B cell (primary cell): Measurements from ENCODE around the gene SFT2D2. TPM values are rescaled to one million over a fixed set of nuclear protein-coding genes. Genes with fewer than 3 reads are reported as not detected.

ENCODE experiments used
- ATAC-seq: fragments of 200-7000 bp; cut with Tn5 transposase; one replicate; pipeline ENCODE4 v1.10.0; 2021; ENCODE audit warnings: low read depth, mild to moderate bottlenecking, moderate number of reproducible peaks, moderate library complexity
- CTCF ChIA-PET: fragments of 350-600 bp; sonication (Branson Sonifier 250); formaldehyde crosslinking; loops from one replicate; lab custom pipeline; 2021; ENCODE audit warnings: antibody characterized with exemption, inconsistent platforms; lab: Charles Lee
- POLR2A ChIA-PET: fragments of 350-600 bp; sonication (Branson Sonifier 250); formaldehyde crosslinking; loops from one replicate; lab custom pipeline; 2021; ENCODE audit warnings: antibody characterized with exemption; lab: Charles Lee
- DNase-seq: peaks from one replicate; pipeline ENCODE4 v3.0.0; 2013
- H2AFZ ChIP-seq: 2 replicates; pipeline ENCODE4 v1.6.1; 2012; ENCODE audit warnings: mild to moderate bottlenecking, low read depth, low read length; ENCODE audit not compliant: insufficient read depth, poor library complexity, severe bottlenecking
- H3K27ac ChIP-seq, 2 donors: 1 replicate in 1 of 2; 2 replicates in 1 of 2; pipeline ENCODE4 v1.5.1; 2012 to 2013; ENCODE audit warnings: low read length in 2 of 2, mild to moderate bottlenecking in 2 of 2, moderate library complexity in 1 of 2
- H3K27me3 ChIP-seq, 4 experiments: fragments of 200-600 bp in 1 of 4; sonication (generic) in 1 of 4; replicated peaks in 1 of 4; 1 replicate in 2 of 4; 2 replicates in 2 of 4; pipeline versions ENCODE4 v1.6.1 to v1.7.0; 2013 to 2016; ENCODE audit warnings: low read length in 3 of 4, mild to moderate bottlenecking in 2 of 4, mixed read lengths in 1 of 4, moderate library complexity in 1 of 4; ENCODE audit not compliant: insufficient read depth in 4 of 4, control insufficient read depth in 3 of 4; ENCODE audit errors: control extremely low read depth in 1 of 4
- H3K36me3 ChIP-seq, 2 experiments: replicated peaks in 1 of 2; 1 replicate in 1 of 2; 2 replicates in 1 of 2; pipeline versions ENCODE4 v1.6.1 to v1.7.1; 2013; ENCODE audit warnings: low read length in 1 of 2; ENCODE audit not compliant: insufficient read depth in 2 of 2, control insufficient read depth in 1 of 2; ENCODE audit errors: control extremely low read depth in 1 of 2, extremely low read depth in 1 of 2
- H3K4me1 ChIP-seq, 2 donors: fragments of 200-600 bp in 1 of 2; sonication (generic) in 1 of 2; 1 replicate in 1 of 2; 2 replicates in 1 of 2; pipeline versions ENCODE4 v1.5.1 to v1.6.1; 2013 to 2017; ENCODE audit warnings: low read length in 2 of 2; ENCODE audit not compliant: control insufficient read depth in 2 of 2, insufficient read depth in 2 of 2
- H3K4me2 ChIP-seq: replicated peaks from 2 replicates; pipeline ENCODE3; 2012; ENCODE audit warnings: mild to moderate bottlenecking, low read depth, low read length; ENCODE audit not compliant: poor library complexity, severe bottlenecking
- H3K4me3 ChIP-seq, 5 experiments: fragments of 200-600 bp in 1 of 5; sonication (generic) in 1 of 5; 1 replicate in 3 of 5; 2 replicates in 2 of 5; pipeline versions ENCODE4 v1.5.1 to v1.7.0; 2011 to 2016; ENCODE audit warnings: low read length in 4 of 5, mild to moderate bottlenecking in 4 of 5, low read depth in 2 of 5, control low read depth in 1 of 5, moderate library complexity in 1 of 5; ENCODE audit not compliant: insufficient read depth in 1 of 5; ENCODE audit errors: control extremely low read depth in 1 of 5, extremely low read depth in 1 of 5
- H3K79me2 ChIP-seq: fragments of 200-600 bp; sonication (generic); one replicate; pipeline ENCODE4 v1.6.0; 2016; ENCODE audit warnings: low read length; ENCODE audit not compliant: control insufficient read depth, insufficient read depth
- H3K9ac ChIP-seq: fragments of 200-600 bp; sonication (generic); 2 replicates; pipeline ENCODE4 v1.6.1; 2017; ENCODE audit warnings: mild to moderate bottlenecking, low read length, moderate library complexity
- H3K9me3 ChIP-seq, 3 donors: one replicate each; pipeline versions ENCODE4 v1.6.1 to v1.7.1; 2013; ENCODE audit warnings: low read length in 2 of 3; ENCODE audit not compliant: control insufficient read depth in 2 of 3, insufficient read depth in 1 of 3; ENCODE audit errors: control extremely low read depth in 1 of 3
- H4K20me1 ChIP-seq: 2 replicates; pipeline ENCODE4 v1.6.0; 2012; ENCODE audit warnings: mild to moderate bottlenecking, low read length; ENCODE audit not compliant: insufficient read depth, control insufficient read depth, poor library complexity, severe bottlenecking
- H3K27ac Mint-ChIP-seq: one replicate; pipeline ENCODE4 v1.8.0; 2021; ENCODE audit warnings: mixed read lengths
- H3K27me3 Mint-ChIP-seq: one replicate; pipeline ENCODE4 v1.8.0; 2021; ENCODE audit warnings: mixed read lengths
- H3K4me1 Mint-ChIP-seq: one replicate; pipeline ENCODE4 v1.8.0; 2021; ENCODE audit warnings: mixed read lengths
- H3K4me3 Mint-ChIP-seq: one replicate; pipeline ENCODE4 v1.8.0; 2021; ENCODE audit warnings: mixed read lengths
- H3K9me3 Mint-ChIP-seq: one replicate; pipeline ENCODE4 v1.8.0; 2022; ENCODE audit warnings: mixed read lengths; ENCODE audit not compliant: insufficient read depth
- EZH2 ChIP-seq: IDR thresholded peaks from 2 replicates; pipeline ENCODE4 v1.6.1; 2012; ENCODE audit warnings: borderline replicate concordance, low read depth, mild to moderate bottlenecking, moderate library complexity, low read length; ENCODE audit not compliant: insufficient read depth, poor library complexity, severe bottlenecking
- WGBS: methylation state at CpG from one replicate; pipeline ENCODE4 v1.1.5; 2013; ENCODE audit warnings: missing lambda C conversion rate; ENCODE audit not compliant: insufficient coverage; 5-methylcytosine and 5-hydroxymethylcytosine counted together
- intact Hi-C: fragments of 100-400 bp; cut with micrococcal nuclease; formaldehyde crosslinking; loops from one replicate; pipeline ENCODE4 v1.10.0; 2022
- polyA plus RNA-seq: library from polyadenylated mRNA; depleted of rRNA; stranded (reverse); fragments of >200 nt; gene quantifications from 2 replicates; pipeline ENCODE4 v1.2.3, GENCODE V29; 2012
- total RNA-seq, 2 donors: library from RNA; stranded (reverse); fragments of 120-200 nt in 1 of 2; gene quantifications; 1 replicate in 1 of 2; 2 replicates in 1 of 2; pipeline versions ENCODE4 v1.2.3 to v1.2.4, GENCODE V29; 2013 to 2022
- TF ChIP-seq, protein P1 (sequence below): fragments of 200-600 bp; IDR thresholded peaks from one replicate; pipeline ENCODE4 v1.8.0; 2022; ENCODE audit warnings: antibody characterized with exemption, mild to moderate bottlenecking

SFT2D2 gene
- total and polyA plus RNA-seq, 2 donors (not counting 1 experiment from before 2014, with no cell fraction given), result 13.0 to 68.3 TPM

- H3K4me2 ChIP-seq, result no peak overlapping the region
- no peak overlapping the region for H3K27ac ChIP-seq
- Mint-ChIP-seq H3K27ac (no peak overlapping the region), H3K27me3 (no peaks in the 10 kb centered on the region), H3K4me3 (no peak overlapping the region), H3K9me3 (peaks cover 5% of the 10 kb centered on the region), H3K4me1 (no peaks in the 10 kb centered on the region)
- H3K4me1 ChIP-seq, result no peaks in the 10 kb centered on the region
- no peaks in the 10 kb centered on the region for H3K27me3 ChIP-seq
- 96% methylated on average over 3 of the region's 7 CpGs for WGBS
- H3K9me3 ChIP-seq, result peaks cover 1 to 16% (median 2%) of the 10 kb centered on the region in 3 donors
- ATAC-seq (no peak), DNase-seq (no peak)
- H2AFZ ChIP-seq, result no peak overlapping the region
- ChIA-PET POLR2A (no interaction called here), CTCF (interaction anchor here (1.0 kb wide), 1 partner anchor 55 kb away, joined by 3 read pairs; no protein-coding TSS in a partner anchor)
- H3K9ac ChIP-seq, result no peak overlapping the region
- intact Hi-C loops, result no loop called here
- peaks cover 7 to 23% of the 10 kb centered on the region in 2 experiments for H3K36me3 ChIP-seq
- H4K20me1 ChIP-seq, result peaks cover 5% of the 10 kb centered on the region
- no peak for TF ChIP-seq EZH2
- TF ChIP-seq, protein P1, sequence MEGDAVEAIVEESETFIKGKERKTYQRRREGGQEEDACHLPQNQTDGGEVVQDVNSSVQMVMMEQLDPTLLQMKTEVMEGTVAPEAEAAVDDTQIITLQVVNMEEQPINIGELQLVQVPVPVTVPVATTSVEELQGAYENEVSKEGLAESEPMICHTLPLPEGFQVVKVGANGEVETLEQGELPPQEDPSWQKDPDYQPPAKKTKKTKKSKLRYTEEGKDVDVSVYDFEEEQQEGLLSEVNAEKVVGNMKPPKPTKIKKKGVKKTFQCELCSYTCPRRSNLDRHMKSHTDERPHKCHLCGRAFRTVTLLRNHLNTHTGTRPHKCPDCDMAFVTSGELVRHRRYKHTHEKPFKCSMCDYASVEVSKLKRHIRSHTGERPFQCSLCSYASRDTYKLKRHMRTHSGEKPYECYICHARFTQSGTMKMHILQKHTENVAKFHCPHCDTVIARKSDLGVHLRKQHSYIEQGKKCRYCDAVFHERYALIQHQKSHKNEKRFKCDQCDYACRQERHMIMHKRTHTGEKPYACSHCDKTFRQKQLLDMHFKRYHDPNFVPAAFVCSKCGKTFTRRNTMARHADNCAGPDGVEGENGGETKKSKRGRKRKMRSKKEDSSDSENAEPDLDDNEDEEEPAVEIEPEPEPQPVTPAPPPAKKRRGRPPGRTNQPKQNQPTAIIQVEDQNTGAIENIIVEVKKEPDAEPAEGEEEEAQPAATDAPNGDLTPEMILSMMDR, result no peak
- H3K79me2 ChIP-seq, result no peaks in the 10 kb centered on the region
- no peak overlapping the region for H3K4me3 ChIP-seq
Measured at GRCh38 chr1:168264296-168264695, 38.5 kb downstream of the SFT2D2 start.

DNA sequence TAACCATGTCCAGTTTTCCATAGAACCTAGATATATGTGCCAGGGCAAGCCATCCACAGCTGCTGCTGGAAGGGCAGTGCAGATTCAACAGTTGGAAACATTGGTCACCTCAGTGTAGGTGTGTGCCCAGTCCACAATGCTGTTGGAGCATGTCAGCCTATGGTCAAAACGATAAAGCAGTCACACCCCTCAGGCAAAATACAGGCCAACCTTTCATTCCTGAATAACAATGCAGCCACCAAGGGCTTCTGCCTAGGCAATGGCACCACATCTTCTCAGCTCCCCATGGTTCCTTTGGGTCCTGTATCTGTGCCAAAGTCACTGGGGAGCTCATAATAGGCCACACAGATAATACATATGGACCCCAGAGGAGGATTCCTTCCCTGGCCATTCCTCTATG, 39.8 kb downstream of the SFT2D2 start:
- Mint-ChIP-seq H3K4me1 (no peaks in the 10 kb centered on the region), H3K27ac (no peak overlapping the region), H3K9me3 (peaks cover 8% of the 10 kb centered on the region), H3K27me3 (no peaks in the 10 kb centered on the region), H3K4me3 (no peak overlapping the region)
- TF ChIP-seq EZH2, result no peak
- TF ChIP-seq, protein P1, result no peak
- H3K36me3 ChIP-seq, result peaks cover 4 to 23% of the 10 kb centered on the region in 2 experiments
- no peaks in the 10 kb centered on the region for H3K4me1 ChIP-seq
- no peak overlapping the region for H2AFZ ChIP-seq
- POLR2A ChIA-PET, result no interaction called here
- no peak overlapping the region for H3K27ac ChIP-seq
- H4K20me1 ChIP-seq, result peaks cover 5% of the 10 kb centered on the region
- intact Hi-C loops, result no loop called here
- H3K9ac ChIP-seq, result no peak overlapping the region
- H3K4me3 ChIP-seq, result no peak overlapping the region
- H3K4me2 ChIP-seq, result no peak overlapping the region
- no peaks in the 10 kb centered on the region for H3K79me2 ChIP-seq
- DNase-seq (no peak), ATAC-seq (no peak)
- no peaks in the 10 kb centered on the region for H3K27me3 ChIP-seq
- WGBS, result 100% methylated on average over 1 of the region's 1 CpG
- peaks cover 1 to 19% (median 2%) of the 10 kb centered on the region in 3 donors for H3K9me3 ChIP-seq
- CTCF ChIA-PET, result no interaction called here
